Stimulated activated CD8-positive, alpha-beta memory T cell treated with anti-CD3 and anti-CD28 coated beads, Interleukin-4, amount 100 ng/mL, for 48 hours (primary cell): ENCODE data around the gene NT5C3A.
"Not testable (repeated sequence)": the region's sequence is repeated elsewhere in the genome, so short reads cannot be mapped to it uniquely, and the experiment has no call there.

ENCODE experiments used
- DNase-seq: peaks from one replicate; pipeline ENCODE4 v3.0.0-alpha.2; 2020

Gene NT5C3A

GRCh38 chr7:33039903-33040292 lies 22.7 kb downstream of the NT5C3A start:
- no peak for DNase-seq

- no peak for DNase-seq
Measured at GRCh38 chr7:33039257-33039902, 23.2 kb downstream of the NT5C3A start.

GRCh38 chr7:33038639-33039038 lies 23.9 kb downstream of the NT5C3A start:
- no peak for DNase-seq

GRCh38 chr7:33035776-33036175 lies 26.8 kb downstream of the NT5C3A start:
- no peak for DNase-seq

- DNase-seq = no peak
Measured at GRCh38 chr7:33024189-33024757, 38.3 kb downstream of the NT5C3A start.

- no peak for DNase-seq
Measured at GRCh38 chr7:33012364-33012763, 50.2 kb downstream of the NT5C3A start.

GRCh38 chr7:33009734-33010133 lies 52.8 kb downstream of the NT5C3A start:
- no peak for DNase-seq

GRCh38 chr7:33005690-33006089 lies 56.9 kb downstream of the NT5C3A start:
- DNase-seq = not testable (repeated sequence)

- not testable (repeated sequence) for DNase-seq
Measured at GRCh38 chr7:33005193-33005592, 57.4 kb downstream of the NT5C3A start.

GRCh38 chr7:33004104-33004616 lies 58.4 kb downstream of the NT5C3A start:
- DNase-seq = not testable (repeated sequence)

- DNase-seq = not testable (repeated sequence)
Measured at GRCh38 chr7:33003111-33003510, 59.5 kb downstream of the NT5C3A start.

GRCh38 chr7:32999380-32999779 lies 63.2 kb downstream of the NT5C3A start:
- not testable (repeated sequence) for DNase-seq

- not testable (repeated sequence) for DNase-seq
Measured at GRCh38 chr7:32998361-32999171, 64.0 kb downstream of the NT5C3A start.

GRCh38 chr7:32997956-32998355 lies 64.6 kb downstream of the NT5C3A start:
- DNase-seq = not testable (repeated sequence)

- DNase-seq = not testable (repeated sequence)
Measured at GRCh38 chr7:32992750-32993149, 69.8 kb downstream of the NT5C3A start.

- DNase-seq = not testable (repeated sequence)
Measured at GRCh38 chr7:32991975-32992700, 70.4 kb downstream of the NT5C3A start.

GRCh38 chr7:32991068-32991585 lies 71.4 kb downstream of the NT5C3A start:
- DNase-seq = not testable (repeated sequence)

GRCh38 chr7:32988148-32988547 lies 74.4 kb downstream of the NT5C3A start:
- not testable (repeated sequence) for DNase-seq

- DNase-seq = not testable (repeated sequence)
Measured at GRCh38 chr7:32979902-32980301, 82.7 kb downstream of the NT5C3A start.

GRCh38 chr7:32979246-32979645 lies 83.3 kb downstream of the NT5C3A start:
- DNase-seq = not testable (repeated sequence)

GRCh38 chr7:32977159-32977558 lies 85.4 kb downstream of the NT5C3A start:
- DNase-seq = not testable (repeated sequence)

GRCh38 chr7:32971967-32972366 lies 90.6 kb downstream of the NT5C3A start:
- not testable (repeated sequence) for DNase-seq

- not testable (repeated sequence) for DNase-seq
Measured at GRCh38 chr7:32967268-32967582, 95.4 kb downstream of the NT5C3A start.
